Measurements from ENCODE around the gene ZCCHC8.

- TF ChIP-seq, protein P1, sequence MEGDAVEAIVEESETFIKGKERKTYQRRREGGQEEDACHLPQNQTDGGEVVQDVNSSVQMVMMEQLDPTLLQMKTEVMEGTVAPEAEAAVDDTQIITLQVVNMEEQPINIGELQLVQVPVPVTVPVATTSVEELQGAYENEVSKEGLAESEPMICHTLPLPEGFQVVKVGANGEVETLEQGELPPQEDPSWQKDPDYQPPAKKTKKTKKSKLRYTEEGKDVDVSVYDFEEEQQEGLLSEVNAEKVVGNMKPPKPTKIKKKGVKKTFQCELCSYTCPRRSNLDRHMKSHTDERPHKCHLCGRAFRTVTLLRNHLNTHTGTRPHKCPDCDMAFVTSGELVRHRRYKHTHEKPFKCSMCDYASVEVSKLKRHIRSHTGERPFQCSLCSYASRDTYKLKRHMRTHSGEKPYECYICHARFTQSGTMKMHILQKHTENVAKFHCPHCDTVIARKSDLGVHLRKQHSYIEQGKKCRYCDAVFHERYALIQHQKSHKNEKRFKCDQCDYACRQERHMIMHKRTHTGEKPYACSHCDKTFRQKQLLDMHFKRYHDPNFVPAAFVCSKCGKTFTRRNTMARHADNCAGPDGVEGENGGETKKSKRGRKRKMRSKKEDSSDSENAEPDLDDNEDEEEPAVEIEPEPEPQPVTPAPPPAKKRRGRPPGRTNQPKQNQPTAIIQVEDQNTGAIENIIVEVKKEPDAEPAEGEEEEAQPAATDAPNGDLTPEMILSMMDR (IDR thresholded peaks at IDR 0.05), result no peak
- TF ChIP-seq POLR2A (IDR thresholded peaks at IDR 0.05), result no peak
Observed at GRCh38 chr12:122517877-122518276, 17.1 kb upstream of the ZCCHC8 start.

Measured in testis (tissue), 2 donors.